ENCODE measurements around the gene EPHA6.

GRCh38 chr3:97001611-97002010 is 187.2 kb downstream of the EPHA6 start:
- TF ChIP-seq POLR2AphosphoS5 (IDR thresholded peaks at IDR 0.05; ENCODE audit: borderline replicate concordance, low read depth, low read length) (no peak), EZH2 (IDR thresholded peaks at IDR 0.05) (no peak)

Measured in SK-N-MC (cell line).